Measurements from ENCODE around the gene GDE1. TPM values are rescaled to one million over a fixed set of nuclear protein-coding genes. Genes with fewer than 3 reads are reported as not detected.

Gene GDE1
- total and polyA plus RNA-seq, 2 of the 4 experiments (the other 2 are of a cell fraction): 50.1 to 62.4 TPM

- H3K79me1 ChIP-seq (ENCODE audit: low read depth in 1 of 2, low read length in 2 of 2): peaks cover 0 to 10% of the 10 kb centered on the region in 2 experiments; a peak in 2 of 4 replicates
- no TSS peak for BruUV-seq (replicated peaks)
- H3K9ac ChIP-seq (ENCODE audit: low read depth, low read length): no peak overlapping the region
- H3K14ac ChIP-seq (replicated peaks; ENCODE audit: low read depth, low read length): no peak overlapping the region
- CTCF ChIA-PET: no interaction called here
- no peak for DNase-seq
- no peak overlapping the region for H4K8ac ChIP-seq (ENCODE audit: low read depth in 2 of 2, low read length in 2 of 2)
- H3K9me1 ChIP-seq (ENCODE audit: insufficient read depth, low read length): no peaks in the 10 kb centered on the region
- no peak overlapping the region for H3K18ac ChIP-seq (ENCODE audit: low read depth, low read length)
- no peak overlapping the region for H2AK5ac ChIP-seq (ENCODE audit: low read depth, low read length)
- TF ChIP-seq BHLHE40 (IDR thresholded peaks at IDR 0.05; ENCODE audit: low read depth, low read length) (no peak), CHD1 (IDR thresholded peaks at IDR 0.05; ENCODE audit: low read depth, low read length) (no peak), RFX5 (IDR thresholded peaks at IDR 0.05; ENCODE audit: low read depth, low read length) (no peak)
- H2BK15ac ChIP-seq (ENCODE audit: low read depth, low read length): no peak overlapping the region
- H3K27me3 ChIP-seq (ENCODE audit: control insufficient read depth, insufficient read depth, low read length): no peaks in the 10 kb centered on the region
- no peak overlapping the region for H2BK20ac ChIP-seq (ENCODE audit: low read depth, low read length)
- no peaks in the 10 kb centered on the region for H3K4me1 ChIP-seq (ENCODE audit: control insufficient read depth, insufficient read depth, low read length)
- H3K23ac ChIP-seq (ENCODE audit: low read depth, low read length): no peak overlapping the region
- H3K4me3 ChIP-seq (ENCODE audit: insufficient read depth, low read depth, low read length): no peak overlapping the region
- in situ Hi-C loops (cut with MboI; ENCODE audit: low sequenced_read_pairs): no loop called here
- POLR2A ChIA-PET (ENCODE audit: unreplicated experiment): no interaction called here
- H3K9me3 ChIP-seq (ENCODE audit: control insufficient read depth, insufficient read depth, low read length): no peaks in the 10 kb centered on the region
- no peak overlapping the region for H2BK120ac ChIP-seq (ENCODE audit: low read depth, low read length)
- no peak overlapping the region for H3K4ac ChIP-seq (ENCODE audit: low read depth, low read length)
- ATAC-seq (ENCODE audit: low read depth): no peak
- intact Hi-C loops (cut with micrococcal nuclease): no loop called here
- WGBS, 2 experiments (ENCODE audit: extremely low coverage in 2 of 2, insufficient read length in 1 of 2): no CpG with 5 or more reads among the region's 2 CpGs
- H4K91ac ChIP-seq (ENCODE audit: insufficient read depth, low read depth, low read length): no peak overlapping the region
- no peaks in the 10 kb centered on the region for H4K20me1 ChIP-seq (ENCODE audit: insufficient read depth, low read length)
- H2AFZ ChIP-seq (replicated peaks; ENCODE audit: low read length, poor library complexity): no peak overlapping the region
- dilution Hi-C loops (cut with HindIII; ENCODE audit: low sequenced_read_pairs, unreplicated experiment): no loop called here
- H3K27ac ChIP-seq (ENCODE audit: insufficient read depth, low read length): no peak overlapping the region
- no peak overlapping the region for H3K56ac ChIP-seq (ENCODE audit: extremely low read depth, insufficient read depth, low read length)
- no peak overlapping the region for H4K5ac ChIP-seq (ENCODE audit: low read depth, low read length)
- H3K36me3 ChIP-seq (ENCODE audit: control insufficient read depth, insufficient read depth, low read length): peaks cover 27% of the 10 kb centered on the region
- H2AK9ac ChIP-seq (replicated peaks; ENCODE audit: low read depth, low read length, poor library complexity): no peak overlapping the region
- H2BK5ac ChIP-seq (ENCODE audit: low read depth, low read length, poor library complexity, severe bottlenecking): no peak overlapping the region
- no peak overlapping the region for H3K4me2 ChIP-seq (ENCODE audit: low read depth, low read length)
Measured at GRCh38 chr16:19507867-19508266, 14.0 kb downstream of the GDE1 start.

Data from IMR-90 (cell line).